Ishikawa (cell line): ENCODE data around the gene NOSIP.

Experiments used
- CEBPB ChIP-seq: IDR thresholded peaks from 2 replicates; pipeline ENCODE4 v1.6.1; 2012
- CREB1 ChIP-seq: IDR thresholded peaks from 2 replicates; pipeline ENCODE4 v1.6.1; 2012; ENCODE audit warnings: low read depth
- EGR1 ChIP-seq: IDR thresholded peaks from 2 replicates; pipeline ENCODE4 v1.6.1; 2012
- EP300 ChIP-seq: IDR thresholded peaks from 2 replicates; pipeline ENCODE4 v1.6.1; 2012; ENCODE audit warnings: borderline replicate concordance
- FOXM1 ChIP-seq: IDR thresholded peaks from 2 replicates; pipeline ENCODE4 v1.6.1; 2012; ENCODE audit warnings: low read depth, borderline replicate concordance
- MAX ChIP-seq: IDR thresholded peaks from 2 replicates; pipeline ENCODE4 v1.6.1; 2012
- NFIC ChIP-seq: IDR thresholded peaks from 2 replicates; pipeline ENCODE4 v1.6.1; 2012
- RAD21 ChIP-seq: IDR thresholded peaks from 2 replicates; pipeline ENCODE4 v1.6.1; 2012; ENCODE audit warnings: low read depth
- REST ChIP-seq: IDR thresholded peaks from 2 replicates; pipeline ENCODE4 v1.6.1; 2012; ENCODE audit warnings: low read depth, mild to moderate bottlenecking
- TAF1 ChIP-seq: IDR thresholded peaks from 2 replicates; pipeline ENCODE4 v1.6.1; 2012; ENCODE audit warnings: low read depth, mild to moderate bottlenecking
- TCF12 ChIP-seq: IDR thresholded peaks from 2 replicates; pipeline ENCODE4 v1.6.1; 2012; ENCODE audit warnings: low read depth
- TEAD4 ChIP-seq: IDR thresholded peaks from 2 replicates; pipeline ENCODE4 v1.6.1; 2012
- USF1 ChIP-seq: IDR thresholded peaks from 2 replicates; pipeline ENCODE4 v1.6.1; 2012
- YY1 ChIP-seq: IDR thresholded peaks from 2 replicates; pipeline ENCODE4 v1.6.1; 2012; ENCODE audit warnings: low read depth
- ZBTB7A ChIP-seq: IDR thresholded peaks from 2 replicates; pipeline ENCODE4 v1.6.1; 2012; ENCODE audit warnings: low read depth

The NOSIP gene

GRCh38 chr19:49624967-49625910 lies 44.9 kb upstream of the NOSIP start:
- TF ChIP-seq TEAD4: no peak
- no peak for TF ChIP-seq RAD21
- TF ChIP-seq NFIC: no peak
- TF ChIP-seq ZBTB7A: no peak
- TF ChIP-seq EGR1: no peak
- TF ChIP-seq MAX: no peak
- TF ChIP-seq USF1: no peak
- TF ChIP-seq CEBPB: no peak
- no peak for TF ChIP-seq REST

GRCh38 chr19:49616945-49617344 lies 36.6 kb upstream of the NOSIP start:
- TF ChIP-seq ZBTB7A: no peak
- no peak for TF ChIP-seq USF1
- TF ChIP-seq RAD21: no peak
- no peak for TF ChIP-seq CEBPB
- TF ChIP-seq FOXM1: no peak
- no peak for TF ChIP-seq EP300
- TF ChIP-seq YY1: no peak
- no peak for TF ChIP-seq TCF12
- no peak for TF ChIP-seq TAF1
- TF ChIP-seq TEAD4: no peak
- no peak for TF ChIP-seq CREB1
- no peak for TF ChIP-seq REST
- TF ChIP-seq MAX: no peak
- TF ChIP-seq NFIC: no peak
- TF ChIP-seq EGR1: no peak

- no peak for TF ChIP-seq TCF12
- no peak for TF ChIP-seq CEBPB
- TF ChIP-seq USF1: no peak
- TF ChIP-seq REST: no peak
- TF ChIP-seq TEAD4: no peak
- TF ChIP-seq CREB1: no peak
- TF ChIP-seq FOXM1: no peak
- TF ChIP-seq RAD21: no peak
- no peak for TF ChIP-seq YY1
- TF ChIP-seq ZBTB7A: no peak
- TF ChIP-seq MAX: no peak
- no peak for TF ChIP-seq TAF1
Observed at GRCh38 chr19:49616532-49616931, 36.2 kb upstream of the NOSIP start.

GRCh38 chr19:49615861-49616260 lies 35.5 kb upstream of the NOSIP start:
- TF ChIP-seq FOXM1 (no peak), CREB1 (no peak), USF1 (no peak), NFIC (no peak), TEAD4 (no peak), RAD21 (no peak), EP300 (no peak)
